Breast epithelium (tissue), 4 donors: ENCODE measurements around the gene POU4F1. TPM values are rescaled to one million over a fixed set of nuclear protein-coding genes. Genes with fewer than 3 reads are reported as not detected.

Source experiments
- DNase-seq, 2 donors: peaks; one replicate each; pipeline ENCODE4 v3.0.0-alpha.2; 2019; ENCODE audit warnings: low spot score in 2 of 2
- H3K27ac ChIP-seq, 2 donors: fragments of 200-600 bp; sonication (generic) in 1 of 2; one replicate each; pipeline ENCODE4 v1.5.1; 2016 to 2019; ENCODE audit warnings: mild to moderate bottlenecking in 1 of 2
- H3K27me3 ChIP-seq, 2 donors: fragments of 200-600 bp; sonication (generic) in 1 of 2; one replicate each; pipeline versions ENCODE4 v1.5.1 to v1.6.0; 2017 to 2019; ENCODE audit warnings: control low read depth in 1 of 2, mild to moderate bottlenecking in 1 of 2
- H3K36me3 ChIP-seq: fragments of 200-600 bp; one replicate; pipeline ENCODE4 v1.5.1; 2019
- H3K4me1 ChIP-seq, 2 donors: fragments of 200-600 bp; sonication (generic); one replicate each; pipeline ENCODE4 v1.5.1; 2016 to 2019; ENCODE audit warnings: control low read depth in 1 of 2
- H3K4me3 ChIP-seq, 3 donors: fragments of 200-600 bp; sonication (generic); 1 replicate in 2 of 3; 2 replicates in 1 of 3; pipeline ENCODE4 v1.5.1; 2016 to 2019; ENCODE audit warnings: mild to moderate bottlenecking in 3 of 3, moderate library complexity in 2 of 3
- H3K9me3 ChIP-seq, 2 donors: fragments of 200-600 bp; sonication (generic) in 1 of 2; one replicate each; pipeline ENCODE4 v1.5.1; 2016 to 2019; ENCODE audit warnings: control low read depth in 1 of 2
- CTCF ChIP-seq, 3 donors: fragments of 450-650 bp; IDR thresholded peaks; one replicate each; pipeline ENCODE4 v1.5.1; 2016 to 2017; ENCODE audit warnings: antibody characterized with exemption in 3 of 3, mild to moderate bottlenecking in 3 of 3, moderate library complexity in 3 of 3
- POLR2A ChIP-seq: fragments of 450-650 bp; IDR thresholded peaks from one replicate; pipeline ENCODE4 v1.6.1; 2016; ENCODE audit warnings: antibody characterized with exemption, mild to moderate bottlenecking, moderate library complexity
- POLR2AphosphoS5 ChIP-seq, 3 donors: sonication (generic); formaldehyde crosslinking; IDR thresholded peaks; one replicate each; pipeline ENCODE4 v1.6.1; 2017; ENCODE audit warnings: antibody characterized with exemption in 3 of 3
- intact Hi-C: fragments of 100-400 bp; cut with DNase I; formaldehyde crosslinking; loops from one replicate; pipeline ENCODE4 v1.15.1; 2023; ENCODE audit warnings: low total_unique reads
- total RNA-seq, 3 donors: library from RNA; depleted of rRNA; stranded (reverse); fragments of >200 nt; gene quantifications; one replicate each; pipeline ENCODE4 v1.1.0, GENCODE V29; 2016

POU4F1 gene
- total RNA-seq, 3 donors from 2014 or later: not detected

- TF ChIP-seq POLR2A (no peak), CTCF (IDR thresholded peaks at IDR 0.05) (no peak), POLR2AphosphoS5 (IDR thresholded peaks at IDR 0.05) (no peak)
- Histone ChIP-seq H3K4me3 (no peak overlapping the region), H3K27ac (no peak overlapping the region), H3K9me3 (no peaks in the 10 kb centered on the region), H3K27me3 (no peaks in the 10 kb centered on the region), H3K36me3 (peaks cover 7% of the 10 kb centered on the region), H3K4me1 (no peaks in the 10 kb centered on the region)
- no peak for DNase-seq
- intact Hi-C loops: no loop called here
Observed at GRCh38 chr13:78638216-78638615, 34.9 kb upstream of the POU4F1 start.

- H3K9me3 ChIP-seq: no peaks in the 10 kb centered on the region
- no peak overlapping the region for H3K4me3 ChIP-seq
- no peak for TF ChIP-seq POLR2A
- TF ChIP-seq CTCF (IDR thresholded peaks at IDR 0.05): no peak
- no peak for TF ChIP-seq POLR2AphosphoS5 (IDR thresholded peaks at IDR 0.05)
- no peaks in the 10 kb centered on the region for H3K27me3 ChIP-seq
- no peak for DNase-seq
- intact Hi-C loops: no loop called here
- peaks cover 7% of the 10 kb centered on the region for H3K36me3 ChIP-seq
- H3K27ac ChIP-seq: no peak overlapping the region
- H3K4me1 ChIP-seq: no peaks in the 10 kb centered on the region
Observed at GRCh38 chr13:78636495-78636894, 33.1 kb upstream of the POU4F1 start.

DNA sequence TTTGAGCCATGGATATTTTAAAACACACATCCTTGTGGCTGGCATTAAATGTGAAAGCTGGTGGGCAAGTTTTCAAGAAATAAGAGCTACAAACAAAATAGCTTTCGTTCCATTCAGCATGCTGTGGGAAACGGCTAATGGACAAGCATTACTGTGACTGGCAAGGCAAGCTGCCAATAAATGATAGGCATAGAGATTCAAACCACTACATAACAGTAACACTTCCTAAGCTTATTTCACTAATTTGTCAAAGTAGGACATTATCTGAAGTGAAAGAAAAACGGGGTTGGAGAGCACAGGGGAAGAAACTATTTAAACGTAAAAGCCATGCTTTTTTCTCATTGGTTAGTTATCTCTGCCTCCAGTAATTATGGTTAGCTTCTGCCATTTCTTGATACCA lies 29.6 kb upstream of the POU4F1 start:
- Histone ChIP-seq H3K4me1 (no peaks in the 10 kb centered on the region), H3K4me3 (no peak overlapping the region), H3K36me3 (peaks cover 4% of the 10 kb centered on the region), H3K27ac (no peak overlapping the region), H3K27me3 (no peaks in the 10 kb centered on the region), H3K9me3 (no peaks in the 10 kb centered on the region)
- no peak for DNase-seq
- TF ChIP-seq POLR2A: no peak
- TF ChIP-seq CTCF (IDR thresholded peaks at IDR 0.05): no peak
- TF ChIP-seq POLR2AphosphoS5 (IDR thresholded peaks at IDR 0.05): no peak
- intact Hi-C loops: no loop called here

DNA sequence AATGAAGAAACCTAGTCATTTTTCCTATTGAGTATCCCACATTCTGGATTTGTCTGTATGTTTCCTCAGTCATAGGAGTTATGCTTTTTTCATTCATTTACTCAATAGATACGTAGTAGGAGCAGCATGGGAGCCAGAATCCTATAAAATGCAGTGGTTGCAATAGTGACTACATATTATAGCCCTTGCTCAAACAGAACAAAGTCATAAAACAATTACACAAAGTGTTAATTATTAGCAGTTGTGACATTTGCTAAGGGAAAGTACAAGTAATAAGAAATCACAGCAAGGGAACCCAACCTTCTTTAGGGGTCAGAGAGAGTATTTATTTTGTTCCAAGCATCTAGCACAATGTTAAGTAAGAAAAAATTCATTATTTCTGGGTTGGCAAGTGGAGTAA lies 27.7 kb upstream of the POU4F1 start:
- no peak for DNase-seq
- intact Hi-C loops: no loop called here
- H3K4me1 ChIP-seq: no peaks in the 10 kb centered on the region
- no peak overlapping the region for H3K27ac ChIP-seq
- H3K4me3 ChIP-seq: no peak overlapping the region
- H3K36me3 ChIP-seq: no peaks in the 10 kb centered on the region
- no peaks in the 10 kb centered on the region for H3K27me3 ChIP-seq
- TF ChIP-seq POLR2AphosphoS5 (IDR thresholded peaks at IDR 0.05) (no peak), CTCF (IDR thresholded peaks at IDR 0.05) (no peak), POLR2A (no peak)
- H3K9me3 ChIP-seq: no peaks in the 10 kb centered on the region

DNA sequence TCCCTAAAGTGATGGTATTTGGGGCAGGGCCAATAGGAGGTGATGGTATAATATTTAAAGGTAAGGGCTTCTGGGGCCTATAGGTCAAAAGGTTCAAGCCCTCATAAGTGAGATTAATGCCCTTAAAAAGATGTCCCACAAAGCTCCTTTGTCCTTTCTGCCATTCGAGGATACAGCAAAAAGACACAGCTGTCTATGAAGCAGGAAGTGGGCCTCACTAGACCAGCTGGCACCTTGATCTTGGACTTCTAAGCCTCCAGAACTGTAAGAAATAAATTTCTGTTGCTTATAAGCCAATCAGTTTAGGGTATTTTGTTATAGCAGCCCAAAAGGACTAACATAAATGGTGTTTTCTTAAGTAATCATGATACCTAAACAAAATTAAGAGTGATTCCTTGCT lies 27.2 kb upstream of the POU4F1 start:
- Histone ChIP-seq H3K27me3 (no peaks in the 10 kb centered on the region), H3K9me3 (no peaks in the 10 kb centered on the region), H3K36me3 (no peaks in the 10 kb centered on the region), H3K4me1 (no peaks in the 10 kb centered on the region), H3K4me3 (no peak overlapping the region), H3K27ac (no peak overlapping the region)
- no peak for DNase-seq
- TF ChIP-seq CTCF (IDR thresholded peaks at IDR 0.05) (no peak), POLR2AphosphoS5 (IDR thresholded peaks at IDR 0.05) (no peak), POLR2A (no peak)
- intact Hi-C loops: no loop called here
